ENCODE data around the gene ZNF474. TPM values are rescaled to one million over a fixed set of nuclear protein-coding genes. Genes with fewer than 3 reads are reported as not detected.

Gene ZNF474
- total RNA-seq, 1 experiment from 2014 or later: not detected

DNA sequence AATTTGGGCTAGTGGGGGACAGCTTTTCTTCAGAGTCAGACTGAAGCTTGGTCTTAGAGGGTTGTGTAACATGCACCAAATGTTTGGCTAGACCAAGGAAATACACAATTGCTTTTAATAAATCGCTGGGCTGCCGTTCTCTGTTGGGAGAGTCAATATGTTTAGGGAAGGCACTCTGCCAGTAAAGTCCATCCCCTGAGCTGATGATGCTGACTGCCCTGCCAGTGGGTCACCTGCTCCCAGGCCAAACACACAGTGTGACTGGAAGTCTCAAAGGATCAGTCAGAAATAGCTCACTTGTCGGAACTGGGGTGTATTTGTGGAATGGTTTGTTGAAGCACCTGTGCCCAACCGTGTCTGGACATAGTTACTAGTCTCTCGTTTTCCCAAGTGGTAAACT, 17.9 kb upstream of the ZNF474 start:
- H3K27me3 ChIP-seq (replicated peaks; ENCODE audit: insufficient read depth, low read depth, low read length, poor library complexity): no peaks in the 10 kb centered on the region
- H3K4me3 ChIP-seq (ENCODE audit: low read depth, low read length, poor library complexity, severe bottlenecking): no peak overlapping the region
- no peaks in the 10 kb centered on the region for H3K9me3 ChIP-seq (ENCODE audit: low read depth, low read length, poor library complexity, severe bottlenecking)
- no peaks in the 10 kb centered on the region for H3K36me3 ChIP-seq (ENCODE audit: insufficient read depth, low read length, poor library complexity, severe bottlenecking)
- no TSS peak for BruUV-seq (replicated peaks)
- TF ChIP-seq, protein P1, sequence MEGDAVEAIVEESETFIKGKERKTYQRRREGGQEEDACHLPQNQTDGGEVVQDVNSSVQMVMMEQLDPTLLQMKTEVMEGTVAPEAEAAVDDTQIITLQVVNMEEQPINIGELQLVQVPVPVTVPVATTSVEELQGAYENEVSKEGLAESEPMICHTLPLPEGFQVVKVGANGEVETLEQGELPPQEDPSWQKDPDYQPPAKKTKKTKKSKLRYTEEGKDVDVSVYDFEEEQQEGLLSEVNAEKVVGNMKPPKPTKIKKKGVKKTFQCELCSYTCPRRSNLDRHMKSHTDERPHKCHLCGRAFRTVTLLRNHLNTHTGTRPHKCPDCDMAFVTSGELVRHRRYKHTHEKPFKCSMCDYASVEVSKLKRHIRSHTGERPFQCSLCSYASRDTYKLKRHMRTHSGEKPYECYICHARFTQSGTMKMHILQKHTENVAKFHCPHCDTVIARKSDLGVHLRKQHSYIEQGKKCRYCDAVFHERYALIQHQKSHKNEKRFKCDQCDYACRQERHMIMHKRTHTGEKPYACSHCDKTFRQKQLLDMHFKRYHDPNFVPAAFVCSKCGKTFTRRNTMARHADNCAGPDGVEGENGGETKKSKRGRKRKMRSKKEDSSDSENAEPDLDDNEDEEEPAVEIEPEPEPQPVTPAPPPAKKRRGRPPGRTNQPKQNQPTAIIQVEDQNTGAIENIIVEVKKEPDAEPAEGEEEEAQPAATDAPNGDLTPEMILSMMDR (conservative IDR thresholded peaks at IDR 0.05; ENCODE audit: low read depth, low read length): no peak
- no peak for TF ChIP-seq EZH2 (IDR thresholded peaks at IDR 0.05; ENCODE audit: borderline replicate concordance, low read depth, low read length, poor library complexity, severe bottlenecking)
- CTCF ChIA-PET: no interaction called here
- intact Hi-C loops (cut with micrococcal nuclease; ENCODE audit: unreplicated experiment): no loop called here
- POLR2A ChIA-PET (ENCODE audit: low non-redundant PET): no interaction called here
- no peaks in the 10 kb centered on the region for H3K4me1 ChIP-seq (ENCODE audit: insufficient read depth, low read length, poor library complexity, severe bottlenecking)
- H3K27ac ChIP-seq (ENCODE audit: low read depth, low read length, poor library complexity, severe bottlenecking): no peak overlapping the region
- no peak for DNase-seq (ENCODE audit: low spot score)

DNA sequence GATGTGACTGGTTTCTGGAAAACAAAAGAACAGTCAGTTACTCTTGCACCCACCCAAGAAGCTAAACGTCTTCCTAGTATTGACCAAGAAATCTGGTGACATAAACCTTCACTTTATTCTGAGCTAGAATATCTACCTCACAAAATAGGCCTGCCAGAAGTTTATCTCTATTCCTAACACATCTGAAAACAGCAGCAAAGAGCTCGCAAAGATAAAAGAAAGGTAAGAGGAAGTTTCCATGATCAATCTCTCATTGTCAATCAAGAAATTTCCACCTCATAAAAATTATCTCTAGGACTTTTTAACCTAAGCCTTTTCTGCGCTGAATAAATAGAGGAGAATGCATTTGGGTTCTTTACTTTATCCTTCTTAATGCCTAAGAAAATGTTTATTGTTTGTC, 17.3 kb upstream of the ZNF474 start:
- POLR2A ChIA-PET (ENCODE audit: low non-redundant PET): no interaction called here
- CTCF ChIA-PET: no interaction called here
- Histone ChIP-seq H3K4me1 (ENCODE audit: insufficient read depth, low read length, poor library complexity, severe bottlenecking) (no peaks in the 10 kb centered on the region), H3K9me3 (ENCODE audit: low read depth, low read length, poor library complexity, severe bottlenecking) (no peaks in the 10 kb centered on the region), H3K27ac (ENCODE audit: low read depth, low read length, poor library complexity, severe bottlenecking) (no peak overlapping the region), H3K36me3 (ENCODE audit: insufficient read depth, low read length, poor library complexity, severe bottlenecking) (no peaks in the 10 kb centered on the region), H3K4me3 (ENCODE audit: low read depth, low read length, poor library complexity, severe bottlenecking) (no peak overlapping the region), H3K27me3 (replicated peaks; ENCODE audit: insufficient read depth, low read depth, low read length, poor library complexity) (no peaks in the 10 kb centered on the region)
- no peak for TF ChIP-seq EZH2 (IDR thresholded peaks at IDR 0.05; ENCODE audit: borderline replicate concordance, low read depth, low read length, poor library complexity, severe bottlenecking)
- TF ChIP-seq, protein P1 (conservative IDR thresholded peaks at IDR 0.05; ENCODE audit: low read depth, low read length): no peak
- BruUV-seq (replicated peaks): no TSS peak
- no peak for DNase-seq (ENCODE audit: low spot score)
- intact Hi-C loops (cut with micrococcal nuclease; ENCODE audit: unreplicated experiment): no loop called here

DNA sequence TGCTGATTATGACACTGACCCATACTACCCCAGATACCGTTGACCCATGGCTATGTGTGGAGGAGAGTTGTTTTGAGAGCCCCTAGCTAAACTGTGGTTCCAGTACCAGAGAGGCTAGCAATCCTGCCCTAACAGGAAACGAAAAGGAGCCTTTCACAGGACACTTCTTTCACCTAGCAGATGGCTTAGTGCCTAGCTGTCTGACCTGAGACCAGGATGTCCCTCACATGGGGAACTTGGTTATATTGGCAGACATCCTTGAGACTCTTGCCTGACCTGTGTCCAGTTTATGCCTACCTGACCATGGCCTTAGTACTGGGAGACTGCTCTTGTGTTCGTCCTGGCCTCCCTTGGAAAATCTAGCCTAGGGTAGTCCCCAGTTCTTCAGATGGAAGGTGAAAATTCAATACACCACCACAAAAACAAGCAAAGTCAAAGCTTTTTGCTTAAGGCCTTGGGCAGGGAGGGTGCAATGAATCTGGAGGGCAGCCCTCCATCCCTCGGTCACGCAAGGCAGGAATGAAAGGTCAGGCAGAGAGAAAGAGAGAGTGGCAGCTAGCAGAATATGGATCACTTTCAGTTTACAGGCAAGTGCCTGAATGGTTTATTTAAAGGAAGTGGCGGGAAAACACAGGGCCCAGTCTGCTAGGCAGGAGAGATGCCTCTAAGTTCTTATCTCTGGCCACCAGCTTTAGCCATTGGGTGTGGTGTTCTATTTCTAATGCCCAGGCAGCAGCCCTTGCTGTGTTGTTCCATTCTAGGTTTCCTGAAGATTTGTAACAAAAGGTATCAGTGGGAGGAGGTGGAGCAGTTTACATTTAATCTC, 16.4 kb upstream of the ZNF474 start:
- Histone ChIP-seq H3K4me3 (ENCODE audit: low read depth, low read length, poor library complexity, severe bottlenecking) (no peak overlapping the region), H3K36me3 (ENCODE audit: insufficient read depth, low read length, poor library complexity, severe bottlenecking) (no peaks in the 10 kb centered on the region), H3K27me3 (replicated peaks; ENCODE audit: insufficient read depth, low read depth, low read length, poor library complexity) (no peaks in the 10 kb centered on the region), H3K4me1 (ENCODE audit: insufficient read depth, low read length, poor library complexity, severe bottlenecking) (no peaks in the 10 kb centered on the region), H3K27ac (ENCODE audit: low read depth, low read length, poor library complexity, severe bottlenecking) (no peak overlapping the region), H3K9me3 (ENCODE audit: low read depth, low read length, poor library complexity, severe bottlenecking) (no peaks in the 10 kb centered on the region)
- no peak for DNase-seq (ENCODE audit: low spot score)
- POLR2A ChIA-PET (ENCODE audit: low non-redundant PET): no interaction called here
- no TSS peak for BruUV-seq (replicated peaks)
- CTCF ChIA-PET: no interaction called here
- TF ChIP-seq, protein P1 (conservative IDR thresholded peaks at IDR 0.05; ENCODE audit: low read depth, low read length): no peak
- TF ChIP-seq EZH2 (IDR thresholded peaks at IDR 0.05; ENCODE audit: borderline replicate concordance, low read depth, low read length, poor library complexity, severe bottlenecking): no peak
- intact Hi-C loops (cut with micrococcal nuclease; ENCODE audit: unreplicated experiment): no loop called here

All from A673 (cell line).